Fibroblast of skin of left biceps (primary cell): ENCODE results near the gene NFE2L3.

Source experiments
- DNase-seq, 2 experiments: peaks; one replicate each; pipeline ENCODE4 v3.0.0-alpha.2; 2013; ENCODE audit warnings: low read depth in 2 of 2

NFE2L3 gene

DNA sequence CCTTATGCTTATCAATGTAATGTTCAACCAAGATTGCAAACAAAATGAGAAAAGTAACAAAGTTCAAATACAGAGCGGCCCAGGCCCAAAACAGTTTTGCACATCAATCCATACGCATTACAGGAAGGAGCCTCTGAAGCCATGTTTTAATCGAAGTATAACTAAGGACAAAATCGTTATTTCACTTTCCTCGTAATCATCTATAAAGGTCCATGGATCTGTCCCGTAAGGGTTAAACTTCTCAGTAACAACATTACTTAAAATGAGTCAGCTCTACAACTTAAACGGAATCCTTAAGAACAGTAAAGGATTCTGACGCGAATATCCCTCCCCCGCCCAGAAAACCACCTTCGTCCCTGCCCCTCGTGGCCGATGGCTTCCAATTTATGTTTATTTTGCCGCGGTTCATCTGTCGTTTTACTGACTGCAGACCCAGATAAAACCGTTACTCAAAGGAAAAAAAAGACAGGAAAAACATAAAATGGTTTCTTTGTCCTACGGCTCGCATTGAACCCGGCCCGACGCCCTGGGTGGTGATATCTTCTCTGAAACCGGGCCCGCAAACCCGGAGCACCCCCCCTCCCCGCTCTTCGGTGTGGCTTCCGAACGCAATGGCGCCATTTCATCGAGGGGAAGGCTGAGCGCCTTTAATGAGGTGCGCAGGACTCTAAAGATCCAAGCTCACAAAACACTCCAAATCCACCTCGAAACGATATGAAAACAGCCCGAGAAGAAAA, 47.5 kb downstream of the NFE2L3 start:
- DNase-seq: no peak

GRCh38 chr7:26200038-26200443, 48.0 kb downstream of the NFE2L3 start:
- no peak for DNase-seq

DNA sequence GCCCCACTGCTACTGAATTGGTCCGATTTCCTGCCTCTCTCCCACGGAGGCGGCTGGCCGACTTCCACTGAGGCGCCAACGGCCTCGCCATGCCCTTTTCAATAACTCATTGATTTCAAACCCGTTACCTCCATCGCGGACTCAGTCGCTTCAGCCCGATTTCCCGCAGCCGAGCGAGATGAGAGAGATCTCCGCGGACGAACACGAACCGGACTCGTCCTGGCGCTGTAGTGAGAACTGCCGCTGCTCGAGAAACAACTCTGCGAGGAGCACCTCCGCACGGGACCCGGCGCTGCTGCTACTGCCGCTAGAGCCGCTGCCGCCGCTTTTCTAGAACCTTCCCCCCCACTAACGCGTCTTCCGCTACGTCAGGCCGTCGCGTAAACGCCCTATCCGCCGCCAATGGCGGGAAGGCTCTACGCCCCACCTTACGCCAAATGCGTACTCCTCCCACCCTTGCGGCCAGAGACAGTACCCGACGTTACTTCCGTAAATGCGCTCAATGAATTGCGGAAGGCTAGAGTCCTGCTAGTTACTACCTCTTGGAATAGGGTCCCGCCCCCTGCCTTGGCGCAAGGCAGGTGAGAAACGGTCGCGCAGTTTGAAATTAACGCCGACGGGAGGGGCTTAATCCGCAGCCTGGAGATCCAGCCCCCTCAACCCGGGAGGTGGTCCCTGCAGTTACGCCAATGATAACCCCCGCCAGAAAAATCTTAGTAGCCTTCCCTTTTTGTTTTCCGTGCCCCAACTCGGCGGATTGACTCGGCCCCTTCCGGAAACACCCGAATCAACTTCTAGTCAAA, 48.6 kb downstream of the NFE2L3 start, which contains the start of gene HNRNPA2B1:
Gene HNRNPA2B1, minus strand, starts transcription at position 303 of the 803 bp plus-strand sequence. Its CDS starts 169 bp downstream, at position 134.
- peak; percentile 97 for DNase-seq

DNA sequence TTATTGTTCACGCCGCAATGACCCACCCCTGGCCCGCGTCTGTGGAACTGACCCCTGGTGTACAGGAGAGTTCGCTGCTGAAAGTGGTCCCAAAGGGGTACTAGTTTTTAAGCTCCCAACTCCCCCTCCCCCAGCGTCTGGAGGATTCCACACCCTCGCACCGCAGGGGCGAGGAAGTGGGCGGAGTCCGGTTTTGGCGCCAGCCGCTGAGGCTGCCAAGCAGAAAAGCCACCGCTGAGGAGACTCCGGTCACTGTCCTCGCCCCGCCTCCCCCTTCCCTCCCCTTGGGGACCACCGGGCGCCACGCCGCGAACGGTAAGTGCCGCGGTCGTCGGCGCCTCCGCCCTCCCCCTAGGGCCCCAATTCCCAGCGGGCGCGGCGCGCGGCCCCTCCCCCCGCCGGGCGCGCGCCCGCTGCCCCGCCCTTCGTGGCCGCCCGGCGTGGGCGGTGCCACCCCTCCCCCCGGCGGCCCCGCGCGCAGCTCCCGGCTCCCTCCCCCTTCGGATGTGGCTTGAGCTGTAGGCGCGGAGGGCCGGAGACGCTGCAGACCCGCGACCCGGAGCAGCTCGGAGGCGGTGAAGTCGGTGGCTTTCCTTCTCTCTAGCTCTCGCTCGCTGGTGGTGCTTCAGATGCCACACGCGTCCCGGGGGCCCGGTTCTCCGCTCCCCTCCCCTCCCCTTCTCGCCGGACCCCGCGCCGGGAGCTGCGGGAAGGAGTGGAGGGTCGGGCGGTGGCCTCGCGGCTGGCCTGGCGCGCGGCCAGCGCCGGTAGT, 49.4 kb downstream of the NFE2L3 start, which contains the start of gene CBX3:
Gene CBX3, plus strand, starts transcription at position 499 of the 772 bp plus-strand sequence. CDS start 1,254 bp downstream, outside the sequence.
- peak in 1 of 2 experiments; percentile 56 for DNase-seq

DNA sequence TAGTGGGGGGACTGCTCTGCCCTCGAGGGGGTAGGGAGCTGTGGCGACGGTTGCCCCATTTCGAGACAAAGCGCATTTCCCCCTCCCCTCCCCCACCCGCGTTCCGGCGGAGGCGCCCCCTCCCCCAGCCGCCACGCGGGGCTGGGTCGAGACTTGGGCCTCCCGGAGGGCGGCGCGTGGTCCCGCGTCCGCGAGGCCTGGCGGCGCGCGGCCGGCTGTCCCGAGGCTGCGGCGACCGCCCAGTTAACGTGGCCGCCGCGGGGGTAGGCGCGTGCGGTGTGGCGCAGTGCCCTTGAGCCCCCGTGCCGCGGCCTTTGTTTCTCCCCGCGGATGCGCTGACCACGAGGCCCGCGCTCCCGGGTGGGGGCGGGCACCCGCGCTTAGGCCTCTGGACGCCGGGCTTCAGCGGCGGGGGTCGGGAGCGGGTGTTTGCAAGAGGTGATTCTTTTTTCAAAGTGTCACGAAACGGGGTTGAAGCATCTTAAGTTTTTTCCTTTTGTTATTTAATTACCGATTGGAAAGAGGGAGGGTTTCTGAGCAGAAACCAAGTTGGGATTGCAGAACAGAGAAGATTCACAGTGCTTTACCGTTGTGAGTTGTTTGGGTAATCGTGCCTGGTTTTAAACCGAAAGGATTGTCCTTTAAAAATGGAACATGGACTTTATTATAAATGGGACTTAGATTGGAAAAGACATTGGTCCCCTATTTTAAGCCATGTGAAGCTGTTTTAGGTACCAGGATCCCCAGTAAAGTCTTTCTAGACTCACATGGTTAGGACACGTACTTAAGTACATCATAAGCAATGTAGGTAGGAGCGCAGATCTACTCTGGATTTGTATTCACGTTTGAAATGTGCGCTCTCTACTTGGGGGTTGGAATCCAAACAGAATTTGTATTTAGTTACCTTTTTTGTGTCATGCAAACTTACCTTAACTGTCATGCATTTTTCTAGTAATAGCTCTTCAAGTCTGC, 50.3 kb downstream of the NFE2L3 start:
- no peak for DNase-seq

- DNase-seq: no peak
These were observed 51.0 kb downstream of the NFE2L3 start for GRCh38 chr7:26203016-26203415.

DNA sequence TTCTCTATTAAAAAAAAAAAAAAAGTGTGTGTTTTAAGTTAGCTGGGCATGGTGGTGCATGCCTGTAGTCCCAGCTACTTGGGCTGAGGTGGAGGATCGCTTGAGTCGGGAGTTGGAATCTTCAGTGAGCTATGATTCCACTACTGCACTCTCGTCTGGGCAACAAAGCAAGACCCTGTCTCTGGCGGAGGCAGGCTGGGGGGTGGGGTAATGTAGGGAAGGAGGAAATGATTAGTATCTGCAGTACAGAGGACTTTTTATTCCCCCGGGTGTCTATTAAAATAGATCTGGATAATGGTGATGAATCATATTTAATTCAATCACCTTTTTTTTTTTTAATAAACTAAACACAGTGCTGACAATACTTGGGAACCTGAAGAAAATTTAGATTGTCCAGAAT, 56.0 kb downstream of the NFE2L3 start:
- DNase-seq: no peak

DNA sequence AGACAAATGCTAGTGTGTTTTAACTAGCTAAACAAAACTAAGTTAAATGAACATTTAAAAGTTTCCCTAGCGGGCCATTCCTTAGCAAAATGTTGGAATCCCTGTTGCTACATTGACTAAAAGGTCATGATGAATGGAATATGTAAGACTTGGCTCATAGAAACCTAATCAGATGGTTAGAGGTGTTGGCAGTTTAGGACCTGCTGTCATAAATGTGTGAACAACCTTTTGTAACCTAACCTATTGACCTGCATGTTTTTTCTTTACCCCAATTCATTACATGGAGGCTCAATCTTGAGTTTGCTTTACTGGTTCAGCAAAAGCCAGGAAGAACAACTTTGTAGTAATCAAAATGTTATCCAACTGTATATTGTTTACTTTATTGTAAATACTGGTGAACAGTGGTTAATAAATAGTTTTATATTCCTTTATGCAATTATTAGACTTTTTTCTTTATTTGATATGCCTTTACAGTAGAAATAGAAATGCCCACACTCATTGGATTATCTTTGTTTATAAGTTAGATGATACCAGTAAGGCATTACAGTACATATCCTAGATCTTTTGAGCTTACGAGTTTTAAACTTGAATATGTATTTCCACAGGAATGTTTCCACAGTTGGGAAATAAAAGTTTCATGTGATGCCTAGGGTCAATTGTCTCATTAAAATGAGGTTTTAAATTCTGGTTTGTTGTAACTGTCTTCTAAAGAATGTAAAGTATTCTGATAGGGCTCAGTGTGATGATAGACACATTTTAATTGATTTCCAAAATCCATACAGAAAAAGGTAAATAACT, 61.1 kb downstream of the NFE2L3 start:
- no peak for DNase-seq

DNA sequence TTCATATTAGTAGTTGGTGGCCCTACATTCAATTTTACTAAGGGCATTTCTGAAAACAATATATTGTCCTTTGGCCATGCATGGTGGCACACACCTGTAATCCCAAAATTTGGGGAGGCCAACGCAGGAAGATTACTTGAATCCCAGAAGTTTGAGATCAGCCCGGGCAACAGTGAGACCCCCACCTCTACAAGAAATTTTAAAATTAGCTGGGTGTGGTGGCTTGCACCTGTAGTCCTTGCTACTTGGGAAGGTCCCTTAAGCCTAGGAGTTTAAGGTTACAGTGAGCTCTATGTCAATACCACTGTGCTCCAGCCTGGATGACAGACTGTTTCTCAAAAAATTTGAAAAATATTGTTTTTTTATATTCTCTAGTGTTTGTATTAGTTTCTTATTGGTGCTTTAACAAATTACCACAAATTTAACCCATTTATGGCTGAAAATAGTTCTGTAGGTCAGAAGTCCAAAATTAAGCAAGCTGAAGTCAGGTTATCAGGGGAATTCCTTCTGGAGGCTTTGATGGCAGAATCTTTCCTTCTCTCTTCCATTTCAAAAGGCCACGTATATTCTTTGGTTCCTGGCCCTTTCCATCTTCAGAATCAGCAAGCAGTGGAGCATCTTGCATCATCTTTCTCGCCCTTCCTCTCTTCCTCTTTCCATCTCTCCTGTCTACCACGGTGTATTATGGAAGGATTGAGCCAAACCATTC, 62.0 kb downstream of the NFE2L3 start:
- DNase-seq: no peak

GRCh38 chr7:26216049-26216448, 64.1 kb downstream of the NFE2L3 start:
- DNase-seq: no peak

DNA sequence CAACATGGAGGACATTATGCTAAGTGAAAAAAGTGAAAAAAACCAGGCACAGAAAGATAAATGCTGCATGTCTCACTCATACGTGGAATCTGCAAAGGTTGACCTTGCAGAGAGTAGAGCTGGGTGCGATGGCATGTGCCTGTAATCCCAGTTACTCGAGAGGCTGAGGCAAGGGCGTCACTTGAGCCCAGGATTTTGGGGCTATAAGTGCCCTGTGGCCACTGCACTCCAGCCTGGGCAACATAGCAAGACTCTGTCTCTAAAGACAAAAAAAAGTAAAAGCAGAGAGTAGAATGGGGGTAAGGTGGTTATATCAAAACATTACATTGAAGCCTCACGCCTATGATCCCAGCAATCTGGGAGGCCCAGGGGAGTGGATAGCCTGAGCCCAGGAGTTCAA, 72.4 kb downstream of the NFE2L3 start:
- DNase-seq: no peak

- DNase-seq: no peak
These were observed 76.0 kb downstream of the NFE2L3 start for GRCh38 chr7:26227987-26228386.

DNA sequence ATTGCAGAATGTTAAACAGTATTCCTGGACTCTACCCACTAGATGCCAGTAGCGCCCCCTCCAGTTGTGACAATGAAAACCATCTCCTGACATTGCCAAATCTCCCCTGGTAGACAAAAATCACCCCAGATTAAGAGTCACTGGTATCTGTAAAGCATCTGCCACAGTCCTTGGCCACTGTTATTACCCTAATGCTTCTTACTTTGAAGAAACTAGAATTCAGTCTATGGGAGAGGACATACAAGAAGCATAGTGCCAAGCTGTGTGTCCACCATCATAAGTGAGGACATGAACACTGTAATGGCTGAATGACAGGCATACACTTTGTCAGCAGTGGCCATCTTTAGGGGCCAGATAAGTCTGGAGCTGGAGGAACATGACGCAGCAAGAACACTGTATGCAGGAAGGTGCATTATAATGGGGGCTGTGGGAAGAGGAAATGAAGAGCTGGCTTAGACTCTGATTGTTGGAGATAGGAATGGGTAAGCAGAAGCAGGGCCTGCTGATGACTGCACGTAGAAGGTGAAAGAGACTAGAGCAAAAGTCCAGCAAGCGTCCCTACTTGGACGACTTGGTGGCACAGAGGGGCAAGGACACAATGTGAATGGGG, 82.0 kb downstream of the NFE2L3 start:
- DNase-seq: no peak
